Transverse colon (tissue), 4 donors: ENCODE measurements around the gene PLP2. TPM values are rescaled to one million over a fixed set of nuclear protein-coding genes. Genes with fewer than 3 reads are reported as not detected.

Experiments used
- DNase-seq: peaks from one replicate; pipeline ENCODE4 v3.0.0-alpha.2; 2019
- H3K27ac ChIP-seq, 4 donors: fragments of 200-600 bp; sonication (generic); 2 replicates each; pipeline ENCODE4 v1.5.1; 2016 to 2018; ENCODE audit warnings: inconsistent platforms in 4 of 4
- H3K27me3 ChIP-seq: fragments of 200-600 bp; sonication (generic); 2 replicates; pipeline ENCODE4 v1.5.1; 2017; ENCODE audit warnings: inconsistent platforms
- H3K36me3 ChIP-seq, 4 donors: fragments of 200-600 bp; sonication (generic); 2 replicates each; pipeline ENCODE4 v1.5.1; 2017 to 2019; ENCODE audit warnings: inconsistent platforms in 4 of 4
- H3K4me1 ChIP-seq, 4 donors: fragments of 200-600 bp; sonication (generic); 2 replicates each; pipeline ENCODE4 v1.5.1; 2017 to 2020; ENCODE audit warnings: inconsistent platforms in 4 of 4
- H3K4me3 ChIP-seq, 4 donors: fragments of 200-600 bp; sonication (generic); 1 replicate in 1 of 4; 2 replicates in 3 of 4; pipeline versions ENCODE4 v1.5.1 to v1.6.1; 2017 to 2019; ENCODE audit warnings: inconsistent platforms in 4 of 4
- H3K9me3 ChIP-seq, 2 donors: fragments of 200-600 bp; sonication (generic); 2 replicates each; pipeline ENCODE4 v1.5.1; 2017 to 2019; ENCODE audit warnings: inconsistent platforms in 2 of 2
- CTCF ChIP-seq, 5 experiments: fragments of 200-600 bp in 3 of 5; fragments of 450-650 bp in 2 of 5; sonication (generic) in 3 of 5; IDR thresholded peaks; 1 replicate in 2 of 5; 2 replicates in 3 of 5; pipeline ENCODE4 v1.5.1; 2016 to 2017; ENCODE audit warnings: antibody characterized with exemption in 5 of 5, inconsistent platforms in 3 of 5, mild to moderate bottlenecking in 2 of 5, moderate library complexity in 1 of 5
- EP300 ChIP-seq: sonication (generic); formaldehyde crosslinking; IDR thresholded peaks from one replicate; pipeline ENCODE4 v1.6.1; 2017; ENCODE audit warnings: antibody characterized with exemption, low read depth
- POLR2A ChIP-seq: fragments of 450-650 bp; IDR thresholded peaks from one replicate; pipeline ENCODE4 v1.6.1; 2016; ENCODE audit warnings: antibody characterized with exemption, mild to moderate bottlenecking, moderate library complexity
- POLR2AphosphoS5 ChIP-seq, 3 donors: sonication (generic); formaldehyde crosslinking; IDR thresholded peaks; one replicate each; pipeline ENCODE4 v1.6.1; 2016; ENCODE audit warnings: antibody characterized with exemption in 3 of 3
- WGBS, 2 donors: methylation state at CpG; one replicate each; pipeline ENCODE4 v1.1.5; 2018; ENCODE audit warnings: low coverage in 1 of 2; 5-methylcytosine and 5-hydroxymethylcytosine counted together
- in situ Hi-C, 4 donors: fragments of 200-750 bp; cut with MboI; loops; one replicate each; pipeline versions ENCODE4 v1.15.0 to v1.15.1; 2017; ENCODE audit warnings: low sequenced_read_pairs in 3 of 4, low pct_ligation_motif_present in 1 of 4, low pct_unique_long_range_greater_than_20kb in 1 of 4
- intact Hi-C: fragments of 100-400 bp; cut with DNase I; formaldehyde crosslinking; loops from one replicate; pipeline ENCODE4 v1.15.1; 2023; ENCODE audit warnings: low total_unique reads
- total RNA-seq, 4 donors: library from RNA; depleted of rRNA; stranded (reverse); fragments of >200 nt; gene quantifications; one replicate each; pipeline ENCODE4 v1.1.0, GENCODE V29; 2016

PLP2 gene
- total RNA-seq, 4 donors from 2014 or later = 31.0 to 60.3 (median 43.2) TPM

- TF ChIP-seq POLR2AphosphoS5 (IDR thresholded peaks at IDR 0.05) = no peak
- TF ChIP-seq CTCF (IDR thresholded peaks at IDR 0.05) = no peak
- no peak for TF ChIP-seq POLR2A
- TF ChIP-seq EP300 = no peak
- intact Hi-C loops = no loop called here
Measured at GRCh38 chrX:49204709-49205108, 33.0 kb downstream of the PLP2 start.

DNA sequence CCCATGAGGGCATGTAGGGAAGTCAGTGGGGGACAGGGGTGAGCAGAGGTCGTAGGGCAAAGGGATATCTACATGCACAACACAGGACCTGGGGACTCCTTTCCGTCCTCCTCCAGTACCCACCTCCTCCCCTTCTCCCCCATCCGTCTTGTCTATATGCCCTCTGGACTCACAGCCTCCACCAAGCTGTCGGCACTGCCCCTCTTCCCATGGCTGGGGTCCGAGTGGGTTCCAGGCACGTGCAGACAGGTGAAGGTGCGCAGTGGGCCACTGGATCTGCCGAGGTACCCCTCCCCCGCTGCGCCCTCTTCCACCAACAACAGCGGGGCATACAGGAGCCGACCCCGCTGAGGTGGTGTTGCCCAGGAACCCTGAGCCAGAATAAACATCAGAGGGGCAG is 33.7 kb downstream of the PLP2 start:
- Histone ChIP-seq H3K27ac (no peak overlapping the region), H3K36me3 (no peaks in the 10 kb centered on the region), H3K4me3 (no peak overlapping the region), H3K4me1 (peaks cover 0 to 3% (median under 1%) of the 10 kb centered on the region in 4 donors), H3K27me3 (no peaks in the 10 kb centered on the region), H3K9me3 (no peaks in the 10 kb centered on the region)
- intact Hi-C loops = no loop called here
- DNase-seq = no peak
- TF ChIP-seq POLR2AphosphoS5 (IDR thresholded peaks at IDR 0.05) (no peak), EP300 (no peak), POLR2A (no peak), CTCF (IDR thresholded peaks at IDR 0.05) (no peak)
- in situ Hi-C loops = no loop called here
- 87% methylated on average over 13 of the region's 13 CpGs; no CpG with 5 or more reads in 1 of the 2 donors for WGBS, 2 donors

More at GRCh38 chrX:49204709-49205108, 33.0 kb downstream of the PLP2 start:
- Histone ChIP-seq H3K9me3 (no peaks in the 10 kb centered on the region), H3K4me1 (peaks cover 0 to 6% (median 3%) of the 10 kb centered on the region in 4 donors), H3K27me3 (no peaks in the 10 kb centered on the region), H3K36me3 (no peaks in the 10 kb centered on the region), H3K4me3 (no peak overlapping the region), H3K27ac (no peak overlapping the region)
- 55% methylated on average over 4 of the region's 4 CpGs; no CpG with 5 or more reads in 1 of the 2 donors for WGBS, 2 donors
- no peak for DNase-seq
- in situ Hi-C loops = no loop called here

- H3K4me1 ChIP-seq = no peaks in the 10 kb centered on the region
- 69% methylated on average over 6 of the region's 8 CpGs; no CpG with 5 or more reads in 1 of the 2 donors for WGBS, 2 donors
- in situ Hi-C loops (no loop called here), intact Hi-C loops (no loop called here)
- DNase-seq = no peak
- no peaks in the 10 kb centered on the region for H3K36me3 ChIP-seq
- H3K27me3 ChIP-seq = no peaks in the 10 kb centered on the region
- H3K9me3 ChIP-seq = no peaks in the 10 kb centered on the region
- no peak for TF ChIP-seq EP300
- TF ChIP-seq CTCF (IDR thresholded peaks at IDR 0.05) = no peak
- no peak for TF ChIP-seq POLR2A
- no peak for TF ChIP-seq POLR2AphosphoS5 (IDR thresholded peaks at IDR 0.05)
- H3K27ac ChIP-seq = no peak overlapping the region
- H3K4me3 ChIP-seq = no peak overlapping the region
Measured at GRCh38 chrX:49206543-49206942, 34.8 kb downstream of the PLP2 start.

GRCh38 chrX:49208399-49208798 is 36.7 kb downstream of the PLP2 start:
- intact Hi-C loops = no loop called here
- H3K27ac ChIP-seq = no peak overlapping the region
- no peaks in the 10 kb centered on the region for H3K36me3 ChIP-seq
- in situ Hi-C loops = no loop called here
- H3K27me3 ChIP-seq = no peaks in the 10 kb centered on the region
- H3K9me3 ChIP-seq = no peaks in the 10 kb centered on the region
- TF ChIP-seq POLR2A = no peak
- no peak for TF ChIP-seq EP300
- no peak for TF ChIP-seq POLR2AphosphoS5 (IDR thresholded peaks at IDR 0.05)
- no peak for TF ChIP-seq CTCF (IDR thresholded peaks at IDR 0.05)
- DNase-seq = no peak
- H3K4me1 ChIP-seq = no peaks in the 10 kb centered on the region
- H3K4me3 ChIP-seq = no peak overlapping the region
- 95% methylated on average over 5 of the region's 5 CpGs; no CpG with 5 or more reads in 1 of the 2 donors for WGBS, 2 donors
